ENCODE measurements around the gene ANAPC5. TPM values are rescaled to one million over a fixed set of nuclear protein-coding genes. Genes with fewer than 3 reads are reported as not detected.
"Not testable (repeated sequence)": the region's sequence is repeated elsewhere in the genome, so short reads cannot be mapped to it uniquely, and the experiment has no call there.

ANAPC5 gene
- total RNA-seq, 1 experiment from 2014 or later = 101 TPM

- Histone ChIP-seq H2AK5ac (ENCODE audit: insufficient read length, low read length) (no peak overlapping the region), H2BK12ac (ENCODE audit: insufficient read length, low read depth, low read length) (no peak overlapping the region), H3T11ph (ENCODE audit: low read length) (no peak overlapping the region), H3K9ac (ENCODE audit: extremely low read depth, insufficient read length, low read length) (no peak overlapping the region), H3K23me2 (ENCODE audit: insufficient read length, low read depth, low read length, poor library complexity, severe bottlenecking) (no peaks in the 10 kb centered on the region), H3K23ac (ENCODE audit: insufficient read length, low read depth, low read length) (no peak overlapping the region), H3K79me1 (ENCODE audit: insufficient read depth, low read depth, low read length, poor library complexity, severe bottlenecking) (no peaks in the 10 kb centered on the region), H4K8ac (replicated peaks; ENCODE audit: insufficient read length, low read depth, low read length) (no peak overlapping the region), H3K56ac (ENCODE audit: insufficient read length, low read depth, low read length) (no peak overlapping the region), H3K4me1 (ENCODE audit: insufficient read depth, low read length) (no peaks in the 10 kb centered on the region), H3K79me2 (ENCODE audit: insufficient read depth, low read length) (no peaks in the 10 kb centered on the region), H3K27ac (ENCODE audit: insufficient read length, low read depth, low read length) (no peak overlapping the region), H2BK120ac (ENCODE audit: low read depth, low read length, poor library complexity, severe bottlenecking) (no peak overlapping the region), H3K4me2 (ENCODE audit: insufficient read depth, insufficient read length, low read length) (no peak overlapping the region), H2BK15ac (ENCODE audit: low read depth, low read length) (no peak overlapping the region), H3K4ac (ENCODE audit: low read depth, low read length) (no peak overlapping the region), H3K9me3 (ENCODE audit: control insufficient read depth, low read depth, low read length) (no peaks in the 10 kb centered on the region), H3K14ac (ENCODE audit: insufficient read depth, low read length) (no peak overlapping the region), H4K5ac (ENCODE audit: insufficient read length, low read depth, low read length) (no peak overlapping the region), H4K20me1 (ENCODE audit: control insufficient read depth, insufficient read depth, insufficient read length) (no peaks in the 10 kb centered on the region), H4K91ac (ENCODE audit: insufficient read length, low read depth, low read length) (no peak overlapping the region), H3K18ac (ENCODE audit: insufficient read length, low read depth, low read length) (no peak overlapping the region), H3K27me3 (ENCODE audit: insufficient read depth, low read length) (no peaks in the 10 kb centered on the region), H2AFZ (ENCODE audit: low read length) (no peak overlapping the region), H2BK5ac (ENCODE audit: insufficient read length, low read length) (no peak overlapping the region), H2BK20ac (ENCODE audit: low read depth, low read length, poor library complexity, severe bottlenecking) (no peak overlapping the region)
- Mint-ChIP-seq H3K27ac (no peak overlapping the region), H3K9me3 (peaks cover 0 to 6% of the 10 kb centered on the region in 2 experiments; a peak in 1 of 5 replicates), H3K27me3 (ENCODE audit: low read depth) (no peaks in the 10 kb centered on the region; the same call in none of the 2 replicates), H3K36me3 (ENCODE audit: insufficient read depth in 1 of 3, low read depth in 3 of 3) (no peaks in the 10 kb centered on the region), H3K4me3 (no peak overlapping the region), H3K4me1 (no peaks in the 10 kb centered on the region)
- no peak for DNase-seq
- no CpG with 5 or more reads among the region's 8 CpGs for WGBS (ENCODE audit: extremely low coverage, insufficient read length, low lambda C conversion rate)
- no peak for TF ChIP-seq CTCF (conservative IDR thresholded peaks at IDR 0.05)
These were observed 24.8 kb upstream of the ANAPC5 start for GRCh38 chr12:121376754-121377697.

GRCh38 chr12:121374945-121375584 is 22.9 kb upstream of the ANAPC5 start:
- not testable (repeated sequence) for H3K4ac ChIP-seq (ENCODE audit: low read depth, low read length); H3K9me3 ChIP-seq (ENCODE audit: control insufficient read depth, low read depth, low read length); H3K23me2 ChIP-seq (ENCODE audit: insufficient read length, low read depth, low read length, poor library complexity, severe bottlenecking); H4K8ac ChIP-seq (replicated peaks; ENCODE audit: insufficient read length, low read depth, low read length); H2AK5ac ChIP-seq (ENCODE audit: insufficient read length, low read length); H4K5ac ChIP-seq (ENCODE audit: insufficient read length, low read depth, low read length); H3K27me3 Mint-ChIP-seq (ENCODE audit: low read depth); H3K79me2 ChIP-seq (ENCODE audit: insufficient read depth, low read length); H3K4me2 ChIP-seq (ENCODE audit: insufficient read depth, insufficient read length, low read length); H3K79me1 ChIP-seq (ENCODE audit: insufficient read depth, low read depth, low read length, poor library complexity, severe bottlenecking); H3K36me3 Mint-ChIP-seq (ENCODE audit: insufficient read depth in 1 of 3, low read depth in 3 of 3); H3K27ac ChIP-seq (ENCODE audit: insufficient read length, low read depth, low read length); H3K4me1 Mint-ChIP-seq; H3K27me3 ChIP-seq (ENCODE audit: insufficient read depth, low read length); H2AFZ ChIP-seq (ENCODE audit: low read length); H3K27ac Mint-ChIP-seq; H3T11ph ChIP-seq (ENCODE audit: low read length); H3K56ac ChIP-seq (ENCODE audit: insufficient read length, low read depth, low read length); H3K23ac ChIP-seq (ENCODE audit: insufficient read length, low read depth, low read length); H2BK20ac ChIP-seq (ENCODE audit: low read depth, low read length, poor library complexity, severe bottlenecking); H3K9me3 Mint-ChIP-seq; H3K14ac ChIP-seq (ENCODE audit: insufficient read depth, low read length); DNase-seq; H2BK5ac ChIP-seq (ENCODE audit: insufficient read length, low read length); H3K4me3 Mint-ChIP-seq; H3K4me1 ChIP-seq (ENCODE audit: insufficient read depth, low read length); H3K9ac ChIP-seq (ENCODE audit: extremely low read depth, insufficient read length, low read length); H3K18ac ChIP-seq (ENCODE audit: insufficient read length, low read depth, low read length); H2BK12ac ChIP-seq (ENCODE audit: insufficient read length, low read depth, low read length); H4K91ac ChIP-seq (ENCODE audit: insufficient read length, low read depth, low read length); H4K20me1 ChIP-seq (ENCODE audit: control insufficient read depth, insufficient read depth, insufficient read length); H2BK120ac ChIP-seq (ENCODE audit: low read depth, low read length, poor library complexity, severe bottlenecking); H2BK15ac ChIP-seq (ENCODE audit: low read depth, low read length)
- WGBS (ENCODE audit: extremely low coverage, insufficient read length, low lambda C conversion rate) = no CpG with 5 or more reads among the region's 14 CpGs
